ENCODE measurements around the gene ATP2B3.

Gene ATP2B3

GRCh38 chrX:153517423-153517822 is at the start of gene ATP2B3:
Gene ATP2B3, plus strand, starts transcription at chrX:153517642. Its CDS starts 18,606 bp downstream, at chrX:153536248.
- no peak for DNase-seq (ENCODE audit: extremely low read depth in 1 of 2, low read depth in 1 of 2)

- DNase-seq (ENCODE audit: extremely low read depth in 1 of 2, low read depth in 1 of 2) = no peak
Measured at GRCh38 chrX:153468008-153468580, 49.3 kb upstream of the ATP2B3 start.

GRCh38 chrX:153469811-153470410 is 47.5 kb upstream of the ATP2B3 start:
- peak in 1 of 2 donors; percentile 2 for DNase-seq (ENCODE audit: extremely low read depth in 1 of 2, low read depth in 1 of 2)

DNA sequence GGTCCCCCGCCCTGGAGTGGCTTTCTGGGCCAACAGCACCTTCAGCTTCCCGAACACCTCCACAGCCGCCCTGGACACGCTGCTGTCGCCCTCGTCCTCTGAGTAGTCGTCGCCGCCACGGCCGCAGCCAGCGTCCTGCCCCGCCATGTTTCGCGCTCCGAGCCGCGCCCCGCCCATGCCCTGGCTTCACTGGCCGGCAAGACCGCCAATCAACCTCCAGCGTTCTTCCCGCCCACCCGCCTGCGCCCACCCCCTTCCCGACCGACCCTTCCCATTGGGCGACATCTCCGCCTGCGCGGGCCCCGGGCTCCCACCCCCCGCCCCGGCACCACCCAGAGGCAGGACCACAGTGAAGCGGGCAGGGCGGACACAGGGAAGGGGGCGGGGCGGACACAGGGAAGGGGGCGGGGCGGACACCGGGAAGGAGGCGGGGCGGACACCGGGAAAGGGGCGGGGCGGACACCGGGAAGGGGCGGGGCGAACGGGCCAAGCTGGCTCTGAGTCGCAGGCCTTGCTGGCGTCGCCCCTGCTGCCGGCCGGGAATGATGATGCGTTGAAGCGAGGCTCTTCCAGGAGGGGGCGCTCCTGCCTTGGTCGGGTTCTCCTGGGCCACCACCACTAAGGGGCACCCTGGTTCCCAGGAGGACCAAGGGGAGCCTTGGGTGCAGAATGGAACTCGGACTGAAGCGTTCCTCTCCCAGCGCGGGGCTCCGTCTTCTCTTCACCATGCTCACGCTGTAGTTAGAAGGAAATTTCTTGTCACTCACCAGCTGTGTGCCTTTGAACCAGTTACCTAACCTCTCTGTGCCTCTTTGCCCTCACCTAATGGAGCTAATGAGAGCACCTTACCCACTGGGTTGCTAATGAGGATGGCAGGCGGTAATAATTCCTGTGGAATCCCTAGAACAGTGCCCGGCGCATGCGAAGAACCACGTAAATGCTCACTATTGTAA is 46.8 kb upstream of the ATP2B3 start, which contains the start of gene HAUS7:
Gene HAUS7, minus strand, starts transcription at position 166 of the 953 bp plus-strand sequence. Its CDS starts 19 bp downstream, at position 147.
- DNase-seq (ENCODE audit: extremely low read depth in 1 of 2, low read depth in 1 of 2) = peak; percentile 65 to 69

GRCh38 chrX:153471663-153472280 is 45.7 kb upstream of the ATP2B3 start:
- no peak for DNase-seq (ENCODE audit: extremely low read depth in 1 of 2, low read depth in 1 of 2)

DNA sequence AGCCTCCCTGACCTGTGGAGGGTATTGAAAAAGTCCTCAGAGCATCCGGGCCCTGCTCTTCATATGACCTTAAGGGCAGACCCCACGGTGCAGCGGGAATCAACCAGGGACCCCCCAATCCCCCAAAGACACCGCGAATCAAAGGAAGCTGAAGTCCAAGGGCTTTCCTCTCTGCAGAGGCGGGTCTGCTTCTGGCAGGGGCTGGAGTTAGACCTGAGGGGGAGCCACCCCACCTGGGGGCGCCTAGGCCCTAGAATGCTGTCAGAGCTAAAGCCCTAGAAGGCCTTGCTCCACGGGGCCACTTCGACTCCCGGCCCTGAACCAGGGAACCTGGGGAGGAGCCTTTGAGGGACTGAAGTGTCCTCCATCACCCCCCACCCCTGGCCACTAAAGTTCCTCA is 44.3 kb upstream of the ATP2B3 start:
- DNase-seq (ENCODE audit: extremely low read depth in 1 of 2, low read depth in 1 of 2) = no peak

GRCh38 chrX:153474266-153474665 is 43.2 kb upstream of the ATP2B3 start:
- no peak for DNase-seq (ENCODE audit: extremely low read depth in 1 of 2, low read depth in 1 of 2)

- DNase-seq (ENCODE audit: extremely low read depth in 1 of 2, low read depth in 1 of 2) = no peak
Measured at GRCh38 chrX:153474718-153475117, 42.7 kb upstream of the ATP2B3 start.

DNA sequence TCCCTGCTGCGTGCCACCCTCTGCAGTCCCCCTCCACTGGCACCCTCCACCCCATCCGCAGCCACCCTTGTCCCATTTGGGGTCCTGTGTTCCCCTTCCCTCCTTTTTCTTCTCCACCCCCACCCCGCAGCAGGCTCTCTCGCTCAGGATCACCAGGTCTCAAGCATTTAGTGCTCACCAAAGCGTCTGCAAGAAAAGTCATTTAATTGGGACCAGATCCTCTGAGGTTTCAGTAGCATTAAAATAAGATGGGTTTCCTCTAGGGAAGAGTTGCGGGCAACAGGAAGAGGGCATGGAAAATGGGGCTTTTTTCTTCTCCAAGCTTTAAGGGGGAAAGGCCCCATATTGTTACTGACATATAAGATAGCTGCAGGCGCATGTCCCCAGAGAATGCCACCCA is 42.2 kb upstream of the ATP2B3 start:
- no peak for DNase-seq (ENCODE audit: extremely low read depth in 1 of 2, low read depth in 1 of 2)

GRCh38 chrX:153475751-153476281 is 41.6 kb upstream of the ATP2B3 start:
- DNase-seq (ENCODE audit: extremely low read depth in 1 of 2, low read depth in 1 of 2) = no peak

DNA sequence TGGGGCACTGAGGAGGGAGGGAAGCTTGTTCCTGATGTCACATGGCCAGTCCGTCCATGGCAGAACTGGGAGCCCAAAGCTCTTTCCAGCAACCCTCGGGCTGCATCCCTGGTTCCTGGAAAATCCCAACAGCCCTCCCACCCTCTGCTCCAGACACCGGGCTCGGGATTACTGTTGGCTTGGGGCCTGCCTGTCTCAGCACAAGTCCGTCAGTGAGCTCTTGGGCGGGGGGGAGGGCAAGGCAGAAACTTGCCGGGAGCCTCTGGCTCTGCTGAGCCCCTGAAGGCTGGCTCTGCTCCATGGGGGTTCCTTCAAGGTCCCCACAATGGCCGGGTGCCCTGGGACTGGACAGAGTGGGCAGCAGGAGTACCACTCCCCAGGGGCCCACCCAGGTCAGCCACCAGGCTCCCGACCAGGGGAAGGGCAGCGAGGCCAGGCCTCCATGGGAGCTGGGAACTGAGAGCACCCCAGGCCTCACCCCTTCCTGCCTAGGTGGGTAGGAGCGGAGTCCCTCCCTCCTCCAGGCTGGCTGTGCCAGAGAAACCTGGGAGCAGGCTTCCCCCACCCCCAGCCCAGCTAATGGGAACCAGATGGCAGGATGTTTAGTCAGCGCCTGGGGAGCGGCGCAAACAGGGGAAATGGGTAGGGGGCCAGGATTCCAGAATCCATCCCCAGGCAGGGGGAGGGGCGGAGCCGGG is 40.6 kb upstream of the ATP2B3 start:
- DNase-seq (ENCODE audit: extremely low read depth in 1 of 2, low read depth in 1 of 2) = no peak

- no peak for DNase-seq (ENCODE audit: extremely low read depth in 1 of 2, low read depth in 1 of 2)
Measured at GRCh38 chrX:153477364-153477857, 40.0 kb upstream of the ATP2B3 start.

GRCh38 chrX:153477901-153478300 is 39.5 kb upstream of the ATP2B3 start:
- no peak for DNase-seq (ENCODE audit: extremely low read depth in 1 of 2, low read depth in 1 of 2)

DNA sequence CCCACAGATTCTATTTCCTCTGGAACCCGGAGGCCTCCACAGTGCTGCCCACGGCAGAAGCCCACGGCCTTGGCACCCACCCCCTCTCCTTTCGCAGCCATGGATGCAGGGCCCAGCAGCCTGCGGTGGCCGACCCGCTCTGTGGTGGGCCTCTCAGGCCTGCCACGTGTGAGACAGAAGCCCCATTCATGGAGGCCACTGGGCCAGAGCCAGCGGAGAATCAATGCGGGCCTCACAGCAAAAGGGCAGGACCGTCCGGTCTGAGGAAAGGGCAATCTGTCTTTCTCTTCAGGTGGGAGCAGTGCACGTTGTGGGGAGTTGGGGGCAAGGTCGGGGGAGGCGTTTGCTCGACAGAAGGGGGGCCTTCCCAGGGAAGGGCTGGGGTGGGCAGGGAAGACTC is 38.7 kb upstream of the ATP2B3 start:
- no peak for DNase-seq (ENCODE audit: extremely low read depth in 1 of 2, low read depth in 1 of 2)

GRCh38 chrX:153481043-153481442 is 36.4 kb upstream of the ATP2B3 start:
- DNase-seq (ENCODE audit: extremely low read depth in 1 of 2, low read depth in 1 of 2) = no peak

GRCh38 chrX:153482376-153483015 is 34.9 kb upstream of the ATP2B3 start:
- DNase-seq (ENCODE audit: extremely low read depth in 1 of 2, low read depth in 1 of 2) = no peak

DNA sequence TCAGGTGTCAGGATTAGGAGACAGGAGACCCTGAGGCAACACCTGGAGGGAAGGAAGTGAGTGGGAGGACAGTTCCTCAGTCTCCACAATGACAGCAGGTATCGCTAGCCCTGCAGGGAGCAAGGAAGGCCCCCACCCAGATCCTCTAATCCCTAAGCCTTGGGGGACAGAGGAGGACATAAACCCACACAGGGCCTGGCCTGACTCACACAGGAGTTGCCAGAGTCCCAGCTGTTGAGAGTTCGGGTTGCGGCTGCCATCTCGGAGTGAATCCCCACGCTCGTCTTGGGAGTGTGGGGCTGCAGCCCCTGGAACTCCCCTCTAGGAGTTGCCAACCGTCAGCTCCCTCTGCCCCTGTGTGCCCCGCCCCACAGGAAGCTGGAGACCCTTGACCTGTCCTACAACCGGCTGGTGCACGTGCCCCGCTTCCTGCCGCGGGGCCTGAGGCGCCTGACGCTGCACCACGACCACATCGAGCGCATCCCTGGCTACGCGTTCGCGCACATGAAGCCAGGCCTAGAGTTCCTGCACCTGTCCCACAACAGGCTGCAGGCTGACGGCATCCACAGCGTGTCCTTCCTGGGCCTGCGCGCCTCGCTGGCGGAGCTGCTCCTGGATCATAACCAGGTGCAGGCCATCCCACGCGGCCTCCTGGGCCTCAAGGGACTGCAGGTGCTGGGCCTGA is 31.9 kb upstream of the ATP2B3 start:
- DNase-seq (ENCODE audit: extremely low read depth in 1 of 2, low read depth in 1 of 2) = no peak

DNA sequence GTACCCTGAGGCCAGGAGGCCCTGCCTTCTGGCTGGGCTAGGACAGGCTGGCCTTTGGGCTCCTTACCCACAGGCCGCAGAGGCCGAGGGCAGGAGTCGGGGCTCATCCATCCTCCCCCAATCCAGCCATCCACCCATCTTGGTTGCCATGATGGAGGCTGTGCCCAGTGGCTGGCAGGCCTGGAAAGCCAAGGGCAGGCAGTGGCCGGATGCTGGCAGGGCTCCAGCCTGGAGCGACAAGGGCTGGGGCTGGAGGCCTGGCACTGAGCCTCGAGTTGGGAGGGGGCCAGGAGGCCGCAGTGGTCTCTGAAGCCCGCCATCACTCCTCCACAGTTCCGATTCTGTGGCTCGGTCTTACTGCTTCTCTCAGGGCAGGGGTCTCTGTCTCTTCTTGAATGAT is 31.3 kb upstream of the ATP2B3 start:
- DNase-seq (ENCODE audit: extremely low read depth in 1 of 2, low read depth in 1 of 2) = no peak

DNA sequence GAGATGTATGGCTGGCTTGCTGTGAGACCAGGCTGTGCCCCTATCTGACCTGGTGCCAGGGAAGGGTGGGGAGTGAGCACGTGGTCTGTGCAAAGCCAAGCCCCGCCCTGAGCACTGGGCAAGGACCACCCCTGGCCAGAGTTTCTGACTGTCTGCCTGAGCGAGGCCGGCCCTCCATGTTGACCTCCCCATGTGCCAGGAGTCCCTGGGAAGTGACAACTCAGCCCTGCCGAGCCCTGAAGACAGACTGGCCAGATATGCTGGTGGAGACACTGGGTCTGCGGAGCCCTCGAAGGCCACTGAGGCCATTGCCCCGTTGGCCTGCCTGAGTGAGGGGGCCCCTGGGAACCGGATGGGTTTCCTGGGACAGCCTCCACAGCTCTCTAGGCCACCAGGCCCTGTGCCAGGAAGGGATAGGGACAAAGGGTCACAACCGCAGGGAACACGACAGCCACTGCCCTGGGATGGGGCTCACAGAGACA is 29.8 kb upstream of the ATP2B3 start:
- DNase-seq (ENCODE audit: extremely low read depth in 1 of 2, low read depth in 1 of 2) = no peak
